ENCODE results near the gene ATG101.
"Not testable (repeated sequence)": the region's sequence is repeated elsewhere in the genome, so short reads cannot be mapped to it uniquely, and the experiment has no call there.

Gene ATG101

DNA sequence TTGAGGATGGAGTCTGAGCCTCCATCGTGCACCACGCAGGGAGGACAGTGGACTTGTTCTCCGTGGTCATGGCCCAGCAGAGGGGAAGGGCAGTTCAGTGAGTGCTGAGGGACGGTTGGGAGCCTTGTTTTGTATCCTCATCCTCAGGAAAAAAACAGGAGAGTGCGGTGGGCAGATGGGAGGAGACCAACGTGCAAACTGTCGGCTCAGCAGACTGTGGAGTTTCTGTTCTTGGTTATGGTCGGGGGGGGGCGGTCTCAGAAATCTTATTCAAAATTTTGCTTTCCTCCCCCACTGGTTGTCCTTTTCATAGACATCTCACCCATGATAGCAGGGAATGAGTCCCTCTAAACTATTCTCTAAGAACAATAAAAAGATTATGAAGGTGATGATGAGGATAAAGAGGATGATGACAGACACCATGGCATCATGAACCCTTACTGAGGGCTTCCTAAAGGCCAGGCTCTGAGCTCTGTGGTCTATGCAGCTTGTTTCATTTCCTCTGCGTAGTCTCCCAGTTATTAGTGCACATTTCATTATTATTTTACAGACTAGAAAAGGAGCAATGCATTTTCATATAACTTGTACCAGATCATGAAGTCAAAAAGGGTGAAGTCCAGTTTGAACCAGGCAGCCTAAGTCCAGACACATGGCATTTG lies 34.8 kb downstream of the ATG101 start:
- DNase-seq (ENCODE audit: low read depth), result not testable (repeated sequence)

DNA sequence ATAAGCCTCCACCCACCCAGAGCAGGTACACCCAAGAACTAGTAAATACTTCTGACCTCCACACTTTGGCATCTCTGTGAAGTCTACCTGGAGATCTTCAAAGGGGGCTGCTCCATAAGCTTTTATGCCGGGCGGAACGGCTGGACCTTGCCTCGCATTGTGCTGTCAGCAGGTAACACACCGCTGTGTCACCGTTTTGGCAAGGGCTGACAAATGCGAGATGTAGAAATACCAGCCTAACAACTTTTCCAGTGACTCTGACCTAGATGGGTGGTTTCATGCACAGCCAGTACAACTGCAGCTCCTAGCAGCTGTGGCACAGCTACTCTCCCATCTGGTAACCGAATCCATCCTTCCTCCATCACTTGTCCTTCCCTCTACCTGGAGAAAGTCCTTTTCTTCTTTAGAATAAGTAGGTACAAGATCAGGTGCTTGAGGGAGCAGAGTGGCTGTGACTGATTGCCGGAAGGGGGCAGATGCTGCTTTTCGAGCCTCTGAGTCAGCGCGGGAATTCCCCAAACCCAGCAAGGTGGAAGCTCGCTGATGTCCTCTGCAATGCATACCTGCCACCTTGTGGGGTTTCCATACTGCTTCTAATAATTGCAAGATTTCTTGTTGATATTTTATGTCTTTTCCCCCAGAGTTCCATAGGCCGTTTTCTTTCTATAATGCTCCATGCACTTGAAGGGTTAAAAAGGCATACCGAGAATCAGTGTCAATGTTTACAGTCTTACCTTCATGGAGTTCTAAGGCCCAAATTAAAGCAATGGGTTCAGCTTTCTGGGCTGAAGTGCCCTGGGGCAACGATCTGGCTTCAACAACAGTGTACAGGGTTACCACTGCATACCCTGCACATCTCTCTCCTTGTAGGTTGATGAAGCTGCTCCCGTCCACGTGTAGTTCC lies 46.7 kb downstream of the ATG101 start:
- DNase-seq (ENCODE audit: low read depth), result not testable (repeated sequence)

DNA sequence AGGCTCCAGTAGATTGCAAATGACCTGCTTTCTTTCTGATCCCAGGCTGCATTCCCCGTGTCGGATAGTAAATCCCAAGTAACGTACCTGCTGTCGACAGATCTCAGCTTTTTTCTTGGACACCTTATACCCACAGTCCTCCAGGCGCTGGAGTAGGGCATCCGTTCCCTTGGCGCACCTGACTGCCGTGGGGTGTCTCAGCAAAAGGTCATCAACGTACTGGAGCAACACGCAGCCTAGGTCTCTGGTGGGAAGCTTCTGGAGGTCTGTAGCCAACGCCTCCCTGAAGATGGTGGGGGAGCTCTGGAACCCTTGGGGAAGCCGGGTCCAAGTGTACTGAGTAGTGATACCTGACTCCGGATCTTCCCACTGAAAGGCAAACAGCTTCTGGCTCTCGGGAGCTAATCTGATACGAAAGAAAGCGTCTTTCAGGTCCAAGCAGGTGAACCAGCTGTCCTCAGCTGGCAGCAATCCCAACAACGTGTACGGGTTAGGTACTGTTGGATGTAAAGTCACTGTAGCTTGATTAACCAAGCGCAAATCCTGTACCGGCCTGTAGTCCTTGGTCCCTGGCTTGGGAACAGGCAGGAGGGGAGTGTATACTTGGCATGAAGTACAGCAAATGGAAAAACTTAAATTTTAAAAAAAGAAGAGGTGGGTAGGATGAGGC lies 48.2 kb downstream of the ATG101 start:
- DNase-seq (ENCODE audit: low read depth), result not testable (repeated sequence)

DNA sequence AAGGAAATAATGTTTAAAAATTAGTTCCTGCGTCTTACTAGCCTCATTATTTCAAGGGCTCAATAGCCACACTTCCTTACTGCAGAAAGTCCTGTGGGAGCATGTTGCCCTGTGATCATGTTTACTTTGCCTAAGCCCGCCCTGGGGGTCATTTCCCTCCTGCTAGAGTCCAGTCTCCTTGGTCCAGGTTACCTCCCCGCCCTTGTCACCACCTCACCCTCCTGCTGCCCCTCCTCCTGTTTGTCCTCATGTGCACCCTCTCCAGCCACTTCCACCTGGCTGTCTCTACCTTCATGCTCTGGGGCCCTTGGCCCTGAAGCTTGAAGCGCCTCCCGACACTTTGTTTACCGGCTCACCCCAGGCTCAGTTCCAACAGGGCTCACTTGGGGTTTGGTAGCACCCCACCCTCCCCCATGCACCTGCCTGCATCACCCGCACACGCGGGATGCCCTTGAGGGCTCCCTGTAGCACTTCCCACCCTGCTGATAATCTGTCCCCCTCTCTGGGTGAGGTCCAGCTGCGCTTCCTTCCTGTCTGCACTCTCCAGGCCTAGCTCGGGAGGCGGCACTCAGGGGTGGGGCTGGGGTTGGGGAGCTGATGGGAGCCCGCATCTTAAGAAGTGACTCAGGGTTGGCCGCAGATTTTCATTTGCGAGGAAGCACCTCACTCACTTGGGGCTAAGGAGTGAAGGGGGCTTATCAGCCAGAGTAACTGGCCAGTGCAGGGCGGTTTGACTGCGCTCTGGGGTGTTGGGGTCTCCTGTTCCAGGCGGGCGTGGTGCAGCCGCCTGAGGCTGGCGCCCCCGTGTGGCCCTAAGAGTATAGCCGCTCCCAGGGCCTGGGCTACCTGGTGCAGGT lies 49.8 kb downstream of the ATG101 start:
- no peak for DNase-seq (ENCODE audit: low read depth)

DNA sequence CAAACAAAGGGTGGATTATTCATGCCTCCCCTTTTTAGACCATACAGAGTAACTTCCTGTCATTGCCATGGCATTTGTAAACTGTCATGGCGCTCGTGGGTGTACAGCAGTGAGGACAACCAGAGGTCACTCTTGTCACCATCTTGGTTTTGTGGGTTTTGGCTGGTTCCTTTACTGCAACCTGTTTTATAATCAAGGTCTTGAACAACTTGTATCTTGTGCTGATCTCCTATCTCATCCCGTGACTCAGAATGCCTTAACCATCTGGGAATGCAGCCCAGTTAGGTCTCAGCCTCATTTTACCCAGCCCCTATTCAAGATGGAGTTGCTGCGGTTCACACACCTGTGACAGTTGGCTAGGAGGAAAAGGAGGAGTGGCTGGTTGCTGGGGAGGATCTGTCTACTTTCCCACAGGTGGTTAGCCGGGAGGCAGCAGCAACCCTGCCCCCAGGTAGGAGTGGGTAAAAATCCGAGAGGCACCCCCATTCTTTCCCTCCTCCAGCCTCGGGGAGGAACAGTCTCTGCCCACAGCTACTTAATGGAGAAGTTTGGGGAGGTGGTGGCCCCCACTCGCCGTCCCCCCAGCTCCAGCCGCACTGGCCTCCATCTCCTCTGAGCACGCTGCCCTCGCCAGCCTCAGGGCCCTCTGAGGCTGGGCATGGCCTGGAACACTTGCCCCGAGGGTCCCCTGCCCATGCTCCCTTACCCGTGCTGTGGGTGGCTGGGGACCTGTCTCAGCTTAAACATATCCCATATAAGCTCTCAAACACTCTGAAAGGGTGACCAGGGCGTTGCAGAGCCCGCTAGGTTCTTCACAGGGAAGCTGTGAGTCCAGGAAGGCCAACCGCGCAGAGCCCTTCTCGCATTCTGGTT lies 51.4 kb downstream of the ATG101 start:
- DNase-seq (ENCODE audit: low read depth), result no peak

DNA sequence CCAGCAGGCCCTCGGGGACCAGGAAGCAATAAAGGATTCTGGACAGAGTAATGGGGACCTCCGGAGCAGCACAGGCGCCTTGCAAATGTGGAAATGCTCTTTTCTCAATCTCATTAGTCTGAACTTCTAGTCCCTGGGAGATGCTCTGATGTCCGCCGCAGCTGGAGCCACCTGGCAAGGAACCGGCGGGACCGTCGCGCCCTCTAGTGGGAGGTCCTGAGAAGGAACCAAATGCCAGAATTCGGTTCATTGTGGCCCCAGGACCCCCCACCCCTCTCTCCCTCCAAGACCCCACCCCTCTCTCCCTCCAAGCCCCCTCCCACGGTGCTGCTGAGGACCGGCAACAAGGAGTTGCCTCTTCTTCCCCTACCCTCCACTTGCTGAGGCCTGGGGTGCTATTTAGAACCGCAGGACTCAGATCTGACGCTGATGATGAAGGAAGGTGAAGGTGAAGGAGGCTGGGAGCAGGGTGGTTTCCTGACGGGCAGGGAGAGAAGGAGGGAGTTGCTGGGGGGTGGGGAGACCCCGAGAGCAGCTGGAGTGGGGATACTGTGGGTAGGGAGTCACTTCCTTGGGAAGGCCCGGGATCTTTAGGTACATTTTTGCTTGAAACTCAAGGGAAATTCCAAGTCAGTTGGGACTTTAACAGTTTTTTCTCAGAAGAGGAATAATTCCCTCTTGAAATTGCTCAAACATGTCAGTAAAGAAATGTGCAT lies 52.2 kb downstream of the ATG101 start:
- no peak for DNase-seq (ENCODE audit: low read depth)

DNA sequence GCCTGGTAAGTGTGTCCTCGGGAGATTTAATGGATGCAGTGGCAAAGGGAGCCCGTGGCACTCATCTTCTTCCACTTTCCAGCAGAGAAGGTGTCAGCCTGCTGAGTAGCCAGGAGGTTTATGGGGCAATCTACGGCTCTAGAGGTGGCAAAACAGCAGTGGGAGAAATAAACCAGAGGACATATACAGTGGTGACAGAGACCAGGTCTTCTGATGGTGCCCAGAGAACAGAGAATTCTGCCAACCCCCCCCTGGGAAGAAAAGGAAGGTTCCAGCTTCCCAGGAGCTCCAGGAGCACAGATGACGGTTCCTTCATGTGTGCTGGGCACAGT lies 52.7 kb downstream of the ATG101 start:
- DNase-seq (ENCODE audit: low read depth), result no peak

DNA sequence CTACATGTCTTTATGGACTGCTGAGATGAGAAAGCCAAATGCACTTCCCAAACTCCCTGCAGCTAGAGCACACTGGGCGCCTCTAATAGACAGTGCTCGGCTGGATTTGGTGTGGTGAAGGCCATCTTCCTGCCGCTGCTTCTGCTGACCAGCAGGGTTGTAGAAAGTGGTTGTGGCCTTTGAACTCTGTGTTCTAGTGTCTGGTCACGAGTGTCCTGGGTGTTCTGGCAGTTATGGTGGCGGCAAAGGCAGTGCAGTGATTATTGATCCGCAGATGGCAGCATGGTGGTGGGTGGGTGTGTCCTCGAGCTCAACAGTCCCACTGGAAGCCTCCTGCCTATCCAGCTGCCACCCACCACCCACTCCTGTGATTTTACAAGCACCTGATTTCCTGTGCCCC lies 53.1 kb downstream of the ATG101 start:
- no peak for DNase-seq (ENCODE audit: low read depth)

DNA sequence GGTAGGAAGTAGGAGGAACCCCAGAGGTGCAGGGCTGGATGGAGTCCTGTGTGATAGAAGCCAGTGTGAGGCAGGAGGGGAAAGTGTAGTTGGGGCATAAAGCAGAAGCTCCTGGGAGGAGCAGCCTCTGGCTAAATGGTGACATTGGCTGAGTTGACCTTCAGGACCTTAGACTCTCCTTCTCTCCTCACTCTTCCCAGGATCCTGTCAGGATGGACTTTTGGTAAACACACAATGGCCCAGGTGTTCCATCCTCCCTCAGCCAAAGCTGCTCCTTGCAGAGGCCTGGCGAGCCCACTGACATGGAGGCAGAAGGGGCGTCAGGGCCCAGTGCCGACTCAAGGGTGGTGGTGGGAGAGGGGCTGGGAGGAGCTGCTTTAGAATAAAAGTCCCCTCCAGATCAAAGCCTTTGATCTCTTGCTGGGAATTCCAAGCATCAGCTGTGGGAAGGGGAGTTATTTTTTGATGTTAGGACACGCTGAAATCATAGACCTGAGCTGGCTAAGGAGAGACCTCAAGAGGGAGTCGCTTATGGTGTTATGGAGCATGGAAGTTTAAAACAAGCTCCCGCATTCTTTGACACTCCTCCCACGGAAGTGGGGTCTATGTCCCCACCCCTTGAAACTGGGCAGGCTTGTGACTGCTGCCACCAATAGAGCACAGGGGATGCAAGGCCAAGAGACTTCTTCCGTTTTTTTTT lies 53.9 kb downstream of the ATG101 start:
- DNase-seq (ENCODE audit: low read depth), result no peak

DNA sequence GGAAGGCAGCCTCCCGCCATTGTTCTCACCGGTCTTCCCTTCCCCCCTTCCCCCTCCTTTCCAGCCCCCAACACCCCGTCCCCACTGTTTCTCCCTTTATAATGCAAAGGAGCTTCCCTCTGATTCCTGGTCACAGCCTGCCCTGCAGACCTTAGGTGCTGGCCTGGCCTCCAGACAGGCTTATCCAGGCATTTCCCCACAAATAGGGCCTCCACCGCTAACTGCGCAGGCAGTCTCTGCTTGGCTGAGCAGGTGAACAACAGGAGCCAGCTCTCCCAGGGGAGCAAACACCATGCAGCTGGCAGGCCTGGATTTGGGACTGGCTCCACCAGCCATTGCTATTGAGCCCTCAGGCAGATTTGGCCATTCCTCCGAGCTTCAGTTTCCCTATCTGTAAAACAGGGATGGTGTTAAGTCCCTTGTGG lies 55.7 kb downstream of the ATG101 start:
- no peak for DNase-seq (ENCODE audit: low read depth)

DNA sequence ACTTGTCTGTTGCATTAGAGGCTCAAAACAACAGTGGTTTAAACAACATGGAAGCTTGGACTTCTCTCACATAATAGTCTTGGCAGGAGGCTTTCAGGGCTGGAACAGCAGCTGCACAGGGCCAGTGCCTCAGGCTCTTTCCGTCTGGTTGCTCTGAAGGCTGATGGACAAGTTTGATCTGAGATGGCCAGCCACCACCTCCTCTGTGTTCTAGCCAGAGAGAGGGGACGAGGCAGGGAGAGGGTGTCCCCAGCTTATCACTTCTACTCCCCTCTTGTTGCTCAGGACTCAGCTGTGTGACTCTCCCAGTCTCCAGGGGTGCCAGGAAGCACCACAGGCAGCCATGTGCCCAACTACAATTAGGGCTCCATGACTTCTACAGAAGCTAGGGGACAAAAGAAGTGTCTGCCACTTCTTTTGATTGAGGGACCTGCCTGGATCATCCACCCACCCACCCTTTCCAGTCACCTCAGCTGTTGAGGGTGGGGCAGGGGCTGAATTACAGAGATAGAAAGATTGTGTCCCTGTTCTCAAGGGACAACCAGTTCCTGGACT lies 56.3 kb downstream of the ATG101 start:
- no peak for DNase-seq (ENCODE audit: low read depth)
